GM21825 (cell line): Measurements from ENCODE around the gene GRM5.

ENCODE experiments used
- ATAC-seq: cut with Tn5 transposase; IDR thresholded peaks from one replicate; pipeline ENCODE4 v1.9.1; 2021; ENCODE audit warnings: mild to moderate bottlenecking, moderate library complexity; ENCODE audit not compliant: unreplicated experiment

Gene GRM5

GRCh38 chr11:88739524-88739923, 326.3 kb downstream of the GRM5 start:
- no peak for ATAC-seq

DNA sequence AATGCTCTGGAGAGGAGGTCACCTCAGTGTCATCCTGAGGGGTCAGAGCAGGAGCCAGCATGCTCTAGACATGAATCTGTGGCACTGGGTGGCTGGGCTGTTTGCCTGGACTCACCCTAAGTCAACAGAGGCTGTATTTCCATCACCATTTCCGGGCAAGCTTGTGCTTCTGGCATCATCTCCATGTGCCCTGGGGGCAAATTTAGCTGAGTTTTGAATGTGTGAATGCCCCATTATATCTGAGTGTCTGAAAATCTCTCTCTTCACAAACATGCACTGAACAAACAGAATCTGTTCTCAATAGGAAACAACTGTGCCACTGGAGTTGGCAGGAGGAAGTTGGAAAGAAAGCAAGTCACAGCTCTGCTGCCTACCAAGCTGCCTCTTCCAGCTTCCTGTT, 356.2 kb downstream of the GRM5 start:
- ATAC-seq = no peak

- no peak for ATAC-seq
Measured at GRCh38 chr11:88704485-88704884, 361.3 kb downstream of the GRM5 start.

DNA sequence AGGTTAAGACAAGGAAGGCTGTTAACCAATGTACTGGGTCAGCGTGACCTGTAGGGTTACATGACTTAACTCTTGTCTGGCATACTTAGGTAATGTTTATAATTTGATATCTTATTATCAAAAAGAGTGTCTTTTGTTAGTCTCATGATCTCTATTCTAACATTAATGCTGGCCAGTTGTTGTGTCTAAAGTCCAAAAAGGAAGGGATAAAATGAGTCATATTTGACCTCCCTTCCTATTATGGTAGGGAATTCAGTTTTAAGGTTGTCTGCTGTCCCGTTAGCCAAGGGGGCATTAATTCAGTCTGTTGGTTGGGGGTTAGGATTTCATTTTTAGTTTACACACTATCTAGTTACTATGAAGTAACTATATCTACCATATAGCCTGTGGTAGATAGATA, 364.0 kb downstream of the GRM5 start:
- no peak for ATAC-seq

DNA sequence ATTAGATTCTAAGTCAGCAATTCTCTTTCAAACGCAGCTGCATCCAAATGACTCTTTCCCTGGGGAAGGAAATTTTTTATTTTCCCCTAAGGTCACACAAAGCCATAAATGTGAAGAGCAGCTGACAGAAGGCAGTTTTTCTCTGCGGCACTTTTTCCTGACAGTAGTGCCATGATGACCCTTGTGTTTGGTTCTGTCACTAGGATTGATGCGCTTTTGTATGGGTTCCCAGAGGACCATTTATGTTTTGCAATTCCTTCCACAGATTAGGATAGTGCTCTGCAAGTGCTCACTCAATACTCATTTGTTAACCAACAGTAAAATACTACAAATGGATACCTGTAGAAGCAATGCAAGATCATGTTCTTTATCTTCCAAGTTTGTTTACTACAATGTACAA, 368.6 kb downstream of the GRM5 start:
- ATAC-seq = no peak

DNA sequence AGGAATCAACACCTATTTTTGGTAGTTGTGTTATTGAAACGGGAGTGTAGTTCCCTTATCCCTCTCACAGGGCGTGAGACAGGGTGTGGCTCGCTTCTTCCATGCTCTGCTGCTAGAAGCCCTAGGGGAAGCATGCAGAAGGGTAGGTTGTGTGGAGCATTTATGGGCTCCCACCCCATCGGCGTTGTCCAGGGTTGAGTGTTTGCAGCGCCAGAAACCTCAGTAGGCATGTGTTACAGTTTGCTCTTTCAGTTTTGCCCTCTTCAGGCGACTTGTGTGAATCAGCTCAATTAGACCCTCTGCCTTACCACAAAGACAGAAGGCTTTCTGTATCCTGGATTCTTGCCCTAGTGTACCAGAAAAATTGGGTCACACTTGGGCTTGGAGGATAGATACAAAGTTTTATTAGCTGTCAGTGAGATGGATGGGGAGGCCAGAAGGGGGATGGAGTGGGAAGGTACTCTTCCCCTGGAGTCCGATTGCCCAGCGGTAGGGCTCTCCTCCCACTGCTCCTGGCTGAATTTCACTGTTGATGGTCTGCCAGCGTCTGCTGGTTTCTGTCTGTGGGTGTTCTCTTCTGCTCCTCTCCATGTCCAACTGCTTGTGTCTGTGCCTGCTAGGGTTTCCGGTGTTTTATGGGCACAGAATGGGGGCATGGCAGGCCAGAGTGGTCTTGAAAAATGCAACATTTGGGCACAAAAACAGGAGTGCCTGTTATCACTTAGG, 369.9 kb downstream of the GRM5 start:
- no peak for ATAC-seq

DNA sequence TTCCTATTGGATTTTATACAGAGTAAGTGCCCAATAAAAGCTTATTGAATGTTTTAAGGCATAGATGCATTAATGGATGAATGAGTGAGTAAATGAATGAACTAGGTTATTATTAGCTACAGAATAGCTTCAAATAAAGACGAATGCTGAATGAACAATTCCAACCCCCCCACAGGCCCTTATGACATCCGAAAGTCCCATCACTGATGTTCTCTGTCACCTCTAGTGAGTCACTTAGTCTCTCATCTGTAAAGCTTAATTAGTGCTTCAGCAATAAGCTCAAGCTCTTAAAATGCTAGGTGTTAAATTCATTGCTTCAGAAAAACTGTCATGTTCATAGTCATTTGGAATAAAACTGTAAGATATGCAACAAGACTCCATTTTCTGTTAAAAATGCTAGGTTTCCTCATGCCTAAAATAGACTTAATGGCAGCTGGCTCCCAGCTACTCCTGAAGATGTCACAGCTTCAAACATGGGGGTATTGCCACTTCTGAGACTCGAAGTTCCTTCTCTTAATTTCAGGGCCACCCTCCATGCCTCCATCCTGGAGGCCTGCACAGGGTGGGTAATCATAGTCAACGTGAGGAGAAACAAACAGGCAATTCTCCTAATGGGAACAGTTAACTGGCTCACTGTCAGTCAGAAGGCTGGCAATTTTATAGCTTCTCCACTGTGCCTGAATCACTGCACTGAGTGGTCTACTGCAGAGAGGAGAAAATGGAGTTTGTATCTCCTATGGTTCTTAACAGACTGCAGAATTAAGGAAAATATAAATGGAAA, 373.3 kb downstream of the GRM5 start:
- ATAC-seq = no peak

DNA sequence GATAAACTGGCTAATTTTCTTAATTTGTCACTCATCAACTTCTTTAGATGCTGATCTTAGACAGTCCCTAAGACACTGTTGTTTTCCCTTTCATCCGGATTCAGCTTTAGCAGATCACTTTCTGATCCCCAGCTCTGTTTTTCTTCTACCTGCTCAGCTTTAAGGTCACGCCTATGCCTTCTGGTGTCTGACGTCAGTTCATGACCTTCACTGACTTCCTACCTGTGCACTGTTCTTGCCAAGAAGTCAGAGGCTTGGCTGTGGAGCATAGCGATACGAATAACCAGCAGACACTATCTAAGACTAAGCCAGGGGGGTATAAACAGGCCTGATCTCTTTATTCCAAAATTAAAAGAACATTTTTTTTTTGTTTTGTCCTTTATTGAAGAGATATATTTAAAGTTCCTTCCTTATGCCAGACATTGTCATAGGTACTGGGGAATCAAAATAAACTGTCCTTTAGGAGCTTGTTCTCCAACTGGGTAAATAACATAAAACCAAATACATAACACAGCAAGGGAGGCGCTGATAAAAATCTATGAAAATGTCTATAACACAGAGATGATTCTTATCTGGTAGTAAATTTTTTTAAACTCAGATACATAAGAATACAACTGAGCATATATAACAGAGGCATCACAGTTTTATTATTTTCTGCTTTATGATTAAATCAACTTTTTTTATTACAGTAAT, 376.1 kb downstream of the GRM5 start:
- ATAC-seq = no peak

DNA sequence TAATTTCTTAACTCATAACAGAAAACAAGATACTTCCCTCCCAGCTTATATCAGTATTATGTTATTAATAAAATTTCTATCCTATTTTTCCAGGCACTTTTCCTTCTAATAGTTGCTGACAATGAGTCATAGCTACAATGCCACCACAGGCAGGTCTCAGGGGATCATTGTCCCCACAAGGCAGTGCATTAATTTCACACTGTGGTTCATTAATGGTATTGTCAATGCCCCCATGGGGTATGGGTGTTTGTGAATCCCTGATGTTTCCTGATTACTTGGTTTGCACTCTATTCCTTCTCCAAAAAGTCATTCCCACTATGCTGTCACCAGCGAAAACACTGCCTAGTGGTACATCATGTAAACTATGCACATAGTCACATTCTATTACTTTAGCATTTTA, 382.8 kb downstream of the GRM5 start:
- ATAC-seq = no peak

DNA sequence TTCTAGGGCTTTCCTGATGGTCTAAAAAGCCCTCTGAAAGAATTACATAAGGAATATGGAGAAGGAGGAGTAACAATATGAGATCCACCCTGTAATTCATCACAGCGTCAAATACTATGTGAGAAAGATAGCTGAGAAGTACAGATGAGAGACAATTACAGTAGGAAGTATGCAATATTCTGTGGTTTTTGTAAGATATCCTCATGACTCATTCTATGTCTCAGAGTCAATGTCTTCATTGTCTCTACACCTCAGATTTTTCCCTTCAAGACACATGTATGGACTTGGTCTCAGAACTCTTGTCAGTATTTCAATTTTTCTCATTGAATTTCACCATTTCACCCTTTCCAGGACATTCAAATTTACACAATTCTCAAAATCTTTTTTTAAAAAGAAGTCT, 385.0 kb downstream of the GRM5 start:
- no peak for ATAC-seq

DNA sequence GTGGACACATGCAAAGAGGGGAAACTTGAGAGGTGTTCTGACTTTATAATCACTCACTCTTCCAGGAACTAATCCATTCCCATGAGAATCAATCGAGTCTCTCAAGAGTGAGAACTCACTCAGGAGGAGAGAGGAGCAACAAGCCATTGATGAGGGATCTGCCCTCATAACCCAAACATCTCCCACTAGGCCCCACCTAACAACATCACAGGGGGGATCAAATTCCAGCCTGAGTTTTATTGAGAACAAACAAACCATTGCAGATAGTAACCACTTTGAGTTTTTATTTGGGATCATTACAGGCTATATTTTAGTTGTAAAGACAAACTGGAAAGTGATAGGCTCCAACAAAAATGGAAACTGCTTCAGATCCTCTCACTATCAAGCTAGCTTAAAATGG, 399.4 kb downstream of the GRM5 start:
- no peak for ATAC-seq

- no peak for ATAC-seq
Measured at GRCh38 chr11:88657076-88657738, 408.6 kb downstream of the GRM5 start.

- no peak for ATAC-seq
Measured at GRCh38 chr11:88656283-88656682, 409.5 kb downstream of the GRM5 start.

DNA sequence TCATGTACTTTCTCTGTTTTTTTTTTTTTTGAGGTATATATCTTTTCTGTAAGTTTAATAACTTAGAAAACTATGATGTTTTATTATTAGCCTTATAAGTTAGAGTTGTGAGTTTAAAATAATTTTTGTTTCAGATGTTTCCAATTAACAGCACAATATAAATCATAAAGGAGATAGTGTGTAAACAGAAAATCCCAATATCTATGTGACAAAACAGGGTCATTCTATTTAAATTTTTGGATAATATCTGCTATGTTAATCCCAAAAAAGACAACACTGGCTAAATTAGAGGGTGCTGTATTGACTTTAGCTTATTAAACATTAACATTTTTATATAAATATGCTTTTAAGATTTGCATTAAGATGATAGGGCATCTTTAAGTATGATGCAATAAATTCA, 410.1 kb downstream of the GRM5 start:
- ATAC-seq = no peak

DNA sequence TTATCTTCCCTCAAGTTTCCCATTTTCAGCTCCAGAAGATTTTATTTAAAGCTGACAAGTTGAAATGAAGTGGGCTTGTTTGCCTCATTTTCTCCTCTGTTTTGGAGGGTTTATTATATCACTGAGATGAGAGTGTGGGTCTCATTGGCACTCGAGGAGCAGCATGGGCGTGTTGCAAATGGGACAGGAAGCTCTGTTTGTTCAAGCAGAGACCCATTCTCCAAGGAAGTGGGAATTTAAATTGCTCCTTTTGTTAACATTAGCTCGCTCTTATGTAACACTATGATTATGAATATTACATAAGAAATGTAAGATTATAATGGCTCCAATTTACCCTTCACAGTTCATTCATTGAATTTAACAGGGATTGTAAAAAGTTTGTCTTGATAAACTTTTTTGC, 410.6 kb downstream of the GRM5 start:
- no peak for ATAC-seq

DNA sequence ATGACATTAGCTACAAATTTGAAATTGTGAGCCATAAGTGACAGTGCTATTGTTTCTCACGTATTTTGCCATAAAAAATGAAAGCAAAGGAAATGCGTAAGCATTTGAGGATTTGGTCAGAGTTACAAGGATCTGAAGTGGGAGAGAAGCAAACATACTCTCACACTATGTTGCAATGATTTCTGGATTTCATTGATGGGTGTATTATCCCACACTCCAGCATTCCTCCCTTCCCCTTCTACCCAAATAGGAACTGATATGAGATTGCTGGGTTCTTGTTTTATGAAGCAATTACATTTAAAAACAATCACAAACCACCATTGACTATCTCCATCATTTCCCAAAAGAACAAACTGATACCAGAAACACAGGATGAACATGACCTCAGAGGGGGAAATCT, 414.2 kb downstream of the GRM5 start:
- ATAC-seq = no peak

DNA sequence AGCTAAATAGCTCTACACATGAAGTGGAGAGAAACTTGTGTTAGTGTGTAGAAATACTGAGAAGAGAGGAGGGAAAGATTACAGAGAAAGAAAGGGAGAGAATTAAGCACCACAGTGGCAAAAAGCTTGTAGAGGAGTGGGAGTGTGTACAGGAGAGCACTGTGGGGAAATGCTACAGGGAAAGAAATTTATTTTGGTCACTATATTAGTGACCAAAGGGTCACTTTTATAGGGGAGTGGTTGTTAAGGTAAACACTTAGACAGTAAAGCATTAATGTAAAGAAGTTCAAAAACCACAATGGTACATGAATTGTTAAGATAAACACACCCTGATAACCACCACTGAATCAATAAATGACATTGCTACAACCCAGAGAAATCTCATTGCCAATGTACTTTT, 421.1 kb downstream of the GRM5 start:
- no peak for ATAC-seq

- no peak for ATAC-seq
Measured at GRCh38 chr11:88632163-88632562, 433.6 kb downstream of the GRM5 start.

- no peak for ATAC-seq
Measured at GRCh38 chr11:88631497-88631896, 434.3 kb downstream of the GRM5 start.

- no peak for ATAC-seq
Measured at GRCh38 chr11:88629496-88629895, 436.3 kb downstream of the GRM5 start.

DNA sequence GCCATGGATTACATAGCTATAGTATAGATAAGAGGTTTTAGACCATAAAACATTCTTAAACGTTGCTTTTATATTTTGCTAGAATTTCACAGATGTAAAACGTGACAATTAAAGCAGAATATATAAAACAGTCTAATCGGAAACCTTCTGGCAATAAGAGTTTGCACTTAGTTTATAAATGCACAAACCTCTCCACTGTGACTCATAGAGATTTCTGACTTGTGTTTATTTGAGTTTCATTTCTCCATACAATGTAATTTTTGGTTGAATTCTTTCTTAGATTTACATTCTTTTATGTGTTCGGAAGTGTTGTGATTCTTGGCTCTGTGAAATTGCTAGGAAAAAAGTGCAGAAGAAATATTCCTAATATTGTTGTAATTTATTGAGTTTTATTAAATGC, 439.6 kb downstream of the GRM5 start:
- no peak for ATAC-seq
